ENCODE measurements around the gene C20orf173.

GRCh38 chr20:35544436-35544835 is 15.0 kb upstream of the C20orf173 start:
- TF ChIP-seq CTCF (IDR thresholded peaks at IDR 0.05) (no peak), POLR2A (IDR thresholded peaks at IDR 0.05) (no peak)

All from heart left ventricle (tissue), 13 donors.